HG03108 (cell line): ENCODE results near the gene ASTN1.

Source experiments
- ATAC-seq: cut with Tn5 transposase; IDR thresholded peaks from one replicate; pipeline ENCODE4 v1.9.1; 2021; ENCODE audit warnings: moderate library complexity; ENCODE audit not compliant: unreplicated experiment

Gene ASTN1

GRCh38 chr1:176847052-176847451, 317.5 kb downstream of the ASTN1 start:
- ATAC-seq, result no peak

- no peak for ATAC-seq
These were observed 320.9 kb downstream of the ASTN1 start for GRCh38 chr1:176843352-176844297.

- no peak for ATAC-seq
These were observed 323.3 kb downstream of the ASTN1 start for GRCh38 chr1:176841238-176841637.

GRCh38 chr1:176839216-176839615, 325.3 kb downstream of the ASTN1 start:
- no peak for ATAC-seq

- ATAC-seq, result no peak
These were observed 326.1 kb downstream of the ASTN1 start for GRCh38 chr1:176838276-176838995.

- ATAC-seq, result no peak
These were observed 326.8 kb downstream of the ASTN1 start for GRCh38 chr1:176837708-176838107.

GRCh38 chr1:176831150-176831549, 333.4 kb downstream of the ASTN1 start:
- ATAC-seq, result no peak

GRCh38 chr1:176829261-176829660, 335.3 kb downstream of the ASTN1 start:
- ATAC-seq, result no peak

GRCh38 chr1:176826265-176826664, 338.2 kb downstream of the ASTN1 start:
- no peak for ATAC-seq

GRCh38 chr1:176820391-176821031, 344.0 kb downstream of the ASTN1 start:
- ATAC-seq, result no peak

- no peak for ATAC-seq
These were observed 348.3 kb downstream of the ASTN1 start for GRCh38 chr1:176816232-176816631.

- no peak for ATAC-seq
These were observed 348.9 kb downstream of the ASTN1 start for GRCh38 chr1:176815621-176816020.

GRCh38 chr1:176811511-176812288, 352.8 kb downstream of the ASTN1 start:
- ATAC-seq, result no peak

- no peak for ATAC-seq
These were observed 355.2 kb downstream of the ASTN1 start for GRCh38 chr1:176809292-176809691.
